ENCODE results near the gene LACC1.

LACC1 gene

DNA sequence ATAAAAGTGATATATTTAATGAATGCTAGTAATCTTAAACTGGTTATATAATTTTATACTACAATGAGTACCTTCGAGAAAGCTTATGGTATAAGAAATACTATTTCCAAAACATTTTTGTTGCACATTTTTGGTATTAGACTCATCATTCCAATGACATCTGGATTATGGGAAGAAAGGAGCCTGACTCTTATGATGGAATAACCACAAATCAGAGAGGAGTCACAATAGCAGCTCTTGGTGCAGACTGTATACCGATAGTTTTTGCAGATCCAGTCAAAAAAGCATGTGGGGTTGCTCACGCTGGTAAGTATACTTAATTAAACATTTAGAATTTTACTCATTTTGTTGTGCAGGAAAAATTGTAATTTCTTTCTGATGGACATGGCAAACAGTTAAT is 3.9 kb downstream of the LACC1 start:
- Histone ChIP-seq H4K20me1 (ENCODE audit: insufficient read depth, low read length) (no peaks in the 10 kb centered on the region), H2AFZ (ENCODE audit: low read length) (no peak overlapping the region), H3K9me2 (replicated peaks; ENCODE audit: insufficient read depth, low read length) (no peaks in the 10 kb centered on the region), H3K4me2 (ENCODE audit: low read depth, low read length) (no peak overlapping the region), H3K9me3 (replicated peaks; ENCODE audit: insufficient read depth, low read length) (no peaks in the 10 kb centered on the region), H3F3A (ENCODE audit: insufficient read depth, low read length) (no peaks in the 10 kb centered on the region), H3K4me3 (ENCODE audit: low read length) (no peak overlapping the region), H3K36me3 (replicated peaks; ENCODE audit: insufficient read depth, low read length) (no peaks in the 10 kb centered on the region), H3K4me1 (ENCODE audit: low read length) (peaks cover 2% of the 10 kb centered on the region), H3K79me2 (ENCODE audit: low read length) (no peaks in the 10 kb centered on the region), H3K9ac (ENCODE audit: low read length) (no peak overlapping the region), H3K27ac (ENCODE audit: low read length) (no peak overlapping the region), H3K27me3 (replicated peaks; ENCODE audit: insufficient read depth, low read length) (no peaks in the 10 kb centered on the region)
- no peak for DNase-seq
- TF ChIP-seq EZH2phosphoT487 (IDR thresholded peaks at IDR 0.05; ENCODE audit: low read length) (no peak), CTCF (IDR thresholded peaks at IDR 0.05; ENCODE audit: low read length) (no peak), EZH2 (optimal IDR thresholded peaks at IDR 0.05; ENCODE audit: low read depth, low read length) (no peak)

DNA sequence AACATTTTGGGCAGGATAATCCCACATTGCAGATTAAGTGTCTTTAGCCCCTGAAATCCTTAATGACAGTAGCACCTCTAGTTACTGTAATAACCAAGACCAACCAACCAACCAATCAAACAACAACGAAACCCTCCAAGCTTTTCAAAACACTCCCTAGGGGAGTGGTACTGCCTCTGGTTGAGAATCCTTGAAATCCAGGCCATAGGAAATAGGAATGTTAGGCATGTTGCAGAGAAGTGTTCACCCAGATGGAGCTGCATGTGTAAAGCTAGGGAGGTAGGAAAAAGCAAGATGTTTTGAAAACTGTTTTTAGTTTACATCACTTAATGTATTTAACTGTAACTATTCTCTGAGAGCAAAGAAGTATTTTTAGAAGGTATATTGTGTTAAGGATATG is 4.5 kb downstream of the LACC1 start:
- no peak overlapping the region for H3K27ac ChIP-seq (ENCODE audit: low read length)
- no peaks in the 10 kb centered on the region for H3K36me3 ChIP-seq (replicated peaks; ENCODE audit: insufficient read depth, low read length)
- H3K79me2 ChIP-seq (ENCODE audit: low read length): no peaks in the 10 kb centered on the region
- H3K4me3 ChIP-seq (ENCODE audit: low read length): no peak overlapping the region
- H3K4me2 ChIP-seq (ENCODE audit: low read depth, low read length): no peak overlapping the region
- H3K9me2 ChIP-seq (replicated peaks; ENCODE audit: insufficient read depth, low read length): no peaks in the 10 kb centered on the region
- no peak overlapping the region for H2AFZ ChIP-seq (ENCODE audit: low read length)
- TF ChIP-seq EZH2 (optimal IDR thresholded peaks at IDR 0.05; ENCODE audit: low read depth, low read length) (no peak), EZH2phosphoT487 (IDR thresholded peaks at IDR 0.05; ENCODE audit: low read length) (no peak)
- no peak overlapping the region for H3K9ac ChIP-seq (ENCODE audit: low read length)
- H3K4me1 ChIP-seq (ENCODE audit: low read length): no peaks in the 10 kb centered on the region
- H3K27me3 ChIP-seq (replicated peaks; ENCODE audit: insufficient read depth, low read length): no peaks in the 10 kb centered on the region
- no peak for DNase-seq
- no peaks in the 10 kb centered on the region for H4K20me1 ChIP-seq (ENCODE audit: insufficient read depth, low read length)
- no peaks in the 10 kb centered on the region for H3K9me3 ChIP-seq (replicated peaks; ENCODE audit: insufficient read depth, low read length)
- no peaks in the 10 kb centered on the region for H3F3A ChIP-seq (ENCODE audit: insufficient read depth, low read length)

GRCh38 chr13:43894438-43894837 is 14.7 kb downstream of the LACC1 start:
- H3K27me3 ChIP-seq (replicated peaks; ENCODE audit: insufficient read depth, low read length): no peaks in the 10 kb centered on the region
- H3K9me3 ChIP-seq (replicated peaks; ENCODE audit: insufficient read depth, low read length): no peaks in the 10 kb centered on the region
- H3K27ac ChIP-seq (ENCODE audit: low read length): no peak overlapping the region
- H3K9me2 ChIP-seq (replicated peaks; ENCODE audit: insufficient read depth, low read length): no peaks in the 10 kb centered on the region
- H3K4me1 ChIP-seq (ENCODE audit: low read length): no peaks in the 10 kb centered on the region
- no peak overlapping the region for H3K9ac ChIP-seq (ENCODE audit: low read length)
- H3K4me2 ChIP-seq (ENCODE audit: low read depth, low read length): no peak overlapping the region
- no peak overlapping the region for H3K4me3 ChIP-seq (ENCODE audit: low read length)
- H3K36me3 ChIP-seq (replicated peaks; ENCODE audit: insufficient read depth, low read length): no peaks in the 10 kb centered on the region
- TF ChIP-seq EZH2 (optimal IDR thresholded peaks at IDR 0.05; ENCODE audit: low read depth, low read length) (no peak), CTCF (IDR thresholded peaks at IDR 0.05; ENCODE audit: low read length) (no peak), EZH2phosphoT487 (IDR thresholded peaks at IDR 0.05; ENCODE audit: low read length) (no peak)
- no peaks in the 10 kb centered on the region for H4K20me1 ChIP-seq (ENCODE audit: insufficient read depth, low read length)
- H3F3A ChIP-seq (ENCODE audit: insufficient read depth, low read length): no peaks in the 10 kb centered on the region
- no peak overlapping the region for H2AFZ ChIP-seq (ENCODE audit: low read length)
- DNase-seq: no peak
- no peaks in the 10 kb centered on the region for H3K79me2 ChIP-seq (ENCODE audit: low read length)

- Histone ChIP-seq H3K9ac (ENCODE audit: low read length) (no peak overlapping the region), H4K20me1 (ENCODE audit: insufficient read depth, low read length) (no peaks in the 10 kb centered on the region), H3K36me3 (replicated peaks; ENCODE audit: insufficient read depth, low read length) (no peaks in the 10 kb centered on the region), H3F3A (ENCODE audit: insufficient read depth, low read length) (no peaks in the 10 kb centered on the region), H3K4me1 (ENCODE audit: low read length) (no peaks in the 10 kb centered on the region), H2AFZ (ENCODE audit: low read length) (no peak overlapping the region), H3K27me3 (replicated peaks; ENCODE audit: insufficient read depth, low read length) (no peaks in the 10 kb centered on the region), H3K4me2 (ENCODE audit: low read depth, low read length) (no peak overlapping the region), H3K4me3 (ENCODE audit: low read length) (no peak overlapping the region), H3K9me3 (replicated peaks; ENCODE audit: insufficient read depth, low read length) (no peaks in the 10 kb centered on the region), H3K9me2 (replicated peaks; ENCODE audit: insufficient read depth, low read length) (no peaks in the 10 kb centered on the region), H3K27ac (ENCODE audit: low read length) (no peak overlapping the region), H3K79me2 (ENCODE audit: low read length) (no peaks in the 10 kb centered on the region)
- TF ChIP-seq EZH2 (optimal IDR thresholded peaks at IDR 0.05; ENCODE audit: low read depth, low read length) (no peak), EZH2phosphoT487 (IDR thresholded peaks at IDR 0.05; ENCODE audit: low read length) (no peak), CTCF (IDR thresholded peaks at IDR 0.05; ENCODE audit: low read length) (no peak)
- DNase-seq: no peak
Measured at GRCh38 chr13:43895940-43896339, 16.2 kb downstream of the LACC1 start.

Data from MM.1S (cell line).